Measurements from ENCODE around the gene ASTN1.

- TF ChIP-seq POLR2AphosphoS5 (IDR thresholded peaks at IDR 0.05; ENCODE audit: borderline replicate concordance, low read depth, low read length): no peak
- no peak for TF ChIP-seq EZH2 (IDR thresholded peaks at IDR 0.05)
Observed at GRCh38 chr1:177135250-177135649, 29.3 kb downstream of the ASTN1 start.
